ENCODE measurements around the gene BCL2.

BCL2 gene

DNA sequence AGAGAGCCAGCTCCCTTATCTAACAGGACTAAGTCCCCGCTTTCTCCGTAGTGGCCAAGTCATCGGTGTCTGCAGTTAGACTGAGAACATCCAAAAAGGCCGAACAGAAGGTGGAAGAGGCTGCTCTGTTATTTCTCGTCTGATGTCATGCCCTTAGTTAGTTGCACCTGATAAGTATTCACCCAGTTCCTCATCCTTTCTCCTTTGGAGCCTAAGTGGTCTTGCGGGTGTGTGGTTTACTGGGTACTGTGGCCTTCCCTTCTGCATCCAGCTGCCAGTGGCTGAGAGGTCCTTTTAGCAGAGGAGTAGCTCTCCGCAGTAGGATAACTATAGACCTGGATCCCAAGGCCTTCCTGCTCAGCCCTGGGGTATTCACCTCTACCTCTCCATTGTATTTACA lies 211.6 kb downstream of the BCL2 start:
- no peak for DNase-seq (ENCODE audit: low read depth in 3 of 3)

DNA sequence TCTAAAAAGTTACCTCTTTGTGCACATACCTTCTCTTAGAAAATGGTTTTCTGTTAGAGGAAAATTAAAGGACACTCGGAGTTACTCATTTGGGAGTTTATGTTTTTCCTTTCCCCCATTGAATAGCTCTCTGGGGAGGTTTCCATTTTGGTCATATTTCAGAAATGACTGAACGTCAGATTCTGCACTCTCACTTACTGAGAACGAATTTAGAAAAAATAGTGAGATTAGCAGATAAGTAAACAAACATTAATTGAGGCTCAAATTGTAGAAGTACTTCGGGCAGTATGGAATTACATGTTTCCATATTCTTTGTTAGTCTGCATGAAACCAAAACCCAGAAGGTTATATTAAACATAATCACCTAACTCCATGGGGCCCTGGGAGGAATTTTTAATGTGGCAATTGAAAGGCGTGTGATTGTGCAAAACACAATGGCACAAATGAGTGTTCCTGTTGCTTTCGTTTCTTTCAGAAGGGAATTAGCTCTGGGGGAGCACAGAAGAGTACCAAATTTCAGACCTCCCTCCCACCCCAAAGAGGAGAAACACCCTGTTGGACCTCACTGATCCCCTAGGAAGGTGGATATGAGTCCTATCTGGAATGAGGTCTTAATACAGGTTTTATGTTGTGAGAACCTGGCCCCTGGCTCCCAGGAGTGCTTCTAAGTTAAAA lies 212.3 kb downstream of the BCL2 start:
- no peak for DNase-seq (ENCODE audit: low read depth in 3 of 3)

DNA sequence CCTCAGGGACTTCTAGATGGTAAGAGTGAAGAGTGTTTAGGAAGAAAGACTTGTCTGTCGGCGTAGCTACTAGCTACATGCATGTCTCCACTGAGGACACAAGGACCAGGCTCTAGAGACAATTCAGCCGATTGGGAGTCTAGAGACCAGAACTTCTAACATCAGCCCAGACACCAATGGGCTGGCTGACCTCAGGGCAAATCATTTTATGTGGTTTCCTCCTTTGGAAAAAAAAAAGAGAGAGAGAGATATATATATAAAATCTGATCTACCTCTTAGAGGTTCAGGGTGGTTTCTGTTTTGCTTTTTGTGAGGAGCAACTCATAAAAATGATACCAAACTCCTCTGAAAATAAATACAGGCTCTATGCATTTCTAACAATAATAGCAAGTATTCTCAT lies 212.8 kb downstream of the BCL2 start:
- DNase-seq (ENCODE audit: low read depth in 3 of 3), result no peak

DNA sequence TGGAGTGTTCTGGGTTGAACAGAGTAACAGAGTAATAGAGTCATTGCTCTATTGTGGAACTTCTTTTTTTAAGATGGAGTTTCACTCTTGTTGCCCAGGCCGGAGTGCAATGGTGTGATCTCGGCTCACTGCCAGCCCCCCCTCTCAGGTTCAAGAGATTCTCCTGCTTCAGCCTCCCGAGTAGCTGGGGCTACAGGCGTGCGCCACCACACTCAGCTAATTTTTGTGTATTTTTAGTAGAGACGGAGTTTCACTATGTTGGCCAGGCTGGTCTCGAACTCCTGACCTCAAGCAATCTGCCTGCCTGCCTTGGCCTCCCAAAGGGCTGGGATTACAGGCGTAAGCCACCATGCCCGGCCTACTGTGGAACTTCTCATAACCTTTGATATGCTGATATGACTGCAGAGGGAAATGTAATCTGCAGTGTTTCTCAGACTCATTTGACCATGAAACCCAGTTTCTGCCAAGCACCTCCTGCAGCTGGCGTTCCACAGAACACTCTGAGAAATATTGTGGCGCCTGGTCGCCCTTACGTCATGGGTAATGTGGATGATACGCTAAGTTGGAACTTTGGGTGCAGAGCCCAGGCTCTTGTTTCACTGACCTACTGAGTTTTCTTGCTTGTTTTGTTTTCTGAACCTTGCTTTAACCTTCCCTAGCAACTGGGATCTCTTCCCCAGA lies 213.8 kb downstream of the BCL2 start:
- no peak for DNase-seq (ENCODE audit: low read depth in 3 of 3)

DNA sequence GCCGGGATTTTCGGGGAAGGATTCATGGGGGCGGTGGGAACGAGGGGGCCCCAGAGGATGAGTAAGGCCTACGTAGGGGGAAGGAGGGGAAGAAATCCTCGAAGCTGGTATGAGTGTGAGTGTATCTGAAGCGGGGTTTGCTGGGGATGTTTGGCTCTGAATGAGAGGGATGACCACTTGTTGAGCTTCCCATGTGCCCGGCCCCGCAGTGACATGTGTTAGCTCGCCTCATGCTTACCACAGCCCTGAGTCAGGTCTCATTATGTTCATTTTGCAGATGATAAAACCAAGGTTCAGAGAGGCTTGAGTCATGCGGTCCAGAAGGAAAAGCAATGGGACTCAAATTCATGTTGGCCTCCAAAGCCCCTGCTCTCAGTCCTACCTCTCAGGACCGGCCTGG lies 214.7 kb downstream of the BCL2 start:
- no peak for DNase-seq (ENCODE audit: low read depth in 3 of 3)

DNA sequence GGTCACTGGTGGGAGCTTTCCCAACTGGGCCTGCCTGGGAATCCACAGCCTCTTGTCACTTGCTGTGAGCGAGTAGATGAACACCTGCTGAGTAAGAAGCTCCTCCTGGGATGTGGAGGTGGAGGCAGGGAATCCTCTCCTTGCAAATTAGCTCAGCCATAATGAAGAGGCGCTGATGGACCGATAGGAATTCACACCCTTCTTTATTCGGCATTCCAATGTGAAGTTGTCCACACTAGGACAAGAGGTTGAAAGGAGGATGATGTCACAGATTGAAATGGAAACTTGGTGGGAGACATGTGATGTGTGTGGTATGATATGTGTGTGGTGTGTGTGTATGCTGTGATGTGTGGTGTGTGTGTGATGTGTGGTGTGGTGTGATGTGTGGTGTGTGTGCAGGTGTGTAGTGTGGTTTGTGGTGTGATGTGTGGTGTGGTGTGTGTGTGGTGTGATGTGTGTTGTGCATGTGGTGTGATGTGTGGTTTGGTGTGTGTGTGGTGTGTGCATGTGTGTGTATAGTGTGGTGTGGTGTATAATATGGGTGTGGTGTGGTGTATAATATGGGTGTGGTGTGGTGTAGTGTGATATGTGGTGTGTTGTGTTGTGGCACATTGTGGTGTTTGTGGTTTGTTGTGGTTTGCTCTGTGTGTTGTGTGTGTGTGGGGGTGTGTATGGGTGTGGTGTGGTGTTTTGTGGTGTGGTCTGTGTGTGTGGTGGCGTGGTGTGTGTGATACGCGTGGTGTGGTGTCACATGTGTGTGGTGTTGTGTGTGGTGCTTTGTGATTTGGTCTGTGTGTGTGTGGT lies 216.4 kb downstream of the BCL2 start:
- no peak for DNase-seq (ENCODE audit: low read depth in 3 of 3)

DNA sequence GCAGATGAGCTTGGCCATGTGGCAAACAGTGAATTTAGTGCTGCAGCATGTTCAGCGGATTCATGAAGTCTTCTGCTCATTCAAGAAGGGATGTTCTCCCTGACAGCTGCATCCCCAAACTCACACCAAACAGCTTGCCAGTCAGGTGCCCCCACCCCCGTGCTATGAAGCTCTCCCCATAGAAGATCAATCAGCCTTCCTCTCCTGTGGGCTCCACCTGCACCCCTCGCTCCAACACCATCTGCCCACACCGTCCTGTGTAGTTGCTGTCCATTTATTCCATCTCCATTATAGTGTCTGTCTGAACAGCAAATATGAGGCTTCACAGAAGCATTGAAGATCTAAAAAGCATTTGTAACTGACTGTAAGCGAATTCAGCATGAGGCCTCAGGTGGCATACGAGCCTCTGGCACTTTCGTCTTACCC lies 218.9 kb downstream of the BCL2 start:
- no peak for DNase-seq (ENCODE audit: low read depth in 3 of 3)

DNA sequence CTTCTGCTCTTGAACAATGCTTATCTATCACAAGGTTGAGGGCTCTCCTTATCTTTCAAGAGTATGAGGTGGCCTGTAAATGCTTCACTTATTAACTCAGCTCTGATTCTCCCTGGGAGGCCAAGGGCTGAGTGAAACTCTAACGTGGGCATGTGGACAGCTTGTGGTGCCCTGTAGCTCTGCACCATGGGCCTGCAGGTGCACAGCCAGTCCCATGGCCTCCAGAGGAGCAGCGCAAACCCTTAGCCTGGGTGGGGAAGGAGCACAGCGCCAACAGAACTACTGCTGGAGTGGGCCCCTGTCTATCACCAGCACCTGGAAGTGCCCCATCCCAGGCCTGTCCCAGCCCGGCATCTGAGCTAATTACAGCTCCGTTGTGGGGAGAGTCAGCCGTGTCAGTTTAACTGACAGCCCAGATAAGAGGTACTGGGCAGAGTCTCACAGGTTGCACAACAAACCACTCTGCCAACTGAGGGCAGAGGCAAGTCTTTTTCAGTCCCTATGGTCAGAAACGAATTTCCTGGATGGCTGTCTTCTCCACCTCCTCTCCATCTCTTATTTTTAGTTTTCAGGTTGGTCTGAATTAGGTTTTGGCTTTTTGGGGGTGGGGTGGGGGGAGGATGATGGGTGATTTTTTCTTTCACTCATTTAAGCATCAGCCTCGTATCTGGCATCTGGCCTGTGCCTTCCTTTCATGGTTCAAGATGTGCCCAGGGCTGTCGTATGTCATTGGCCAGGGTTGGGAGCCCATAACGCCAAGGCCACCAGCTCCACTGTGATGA lies 219.5 kb downstream of the BCL2 start:
- no peak for DNase-seq (ENCODE audit: low read depth in 3 of 3)

DNA sequence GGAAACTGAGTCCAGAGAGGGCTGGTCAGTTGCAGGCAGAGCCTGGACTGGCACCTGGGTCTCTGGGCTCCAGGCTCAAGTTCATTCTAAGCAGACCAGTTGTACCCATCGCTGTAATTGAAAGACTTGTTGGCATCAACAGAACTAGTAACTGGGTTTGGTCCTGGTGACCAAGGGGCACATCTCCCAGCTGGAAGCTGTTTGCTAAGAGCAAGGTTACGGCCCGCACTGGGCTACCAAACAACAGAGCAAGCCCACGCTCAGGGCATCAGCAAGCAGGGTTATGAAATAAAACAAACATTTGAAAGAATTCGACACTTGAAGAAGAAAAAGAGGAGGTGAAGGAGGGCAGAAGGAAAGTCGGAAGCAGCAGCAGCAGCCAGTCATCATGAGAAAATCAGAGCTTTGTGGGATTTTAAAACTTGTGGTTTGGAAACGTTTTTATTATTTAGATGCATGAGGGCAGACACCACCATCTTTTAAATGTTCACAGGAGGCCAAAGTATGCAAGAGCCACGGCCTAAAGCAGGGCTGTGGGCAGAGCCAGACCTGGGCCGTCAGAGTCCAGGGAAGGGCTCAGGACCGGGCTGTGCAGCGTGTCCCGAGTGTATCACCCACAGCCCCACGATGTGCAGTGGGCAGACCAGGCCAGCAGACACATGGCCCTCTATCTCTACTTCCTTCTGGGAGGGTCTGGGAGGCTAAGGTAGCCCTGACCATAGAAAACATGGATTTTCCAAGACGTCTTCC lies 220.3 kb downstream of the BCL2 start:
- DNase-seq (ENCODE audit: low read depth in 3 of 3), result no peak

DNA sequence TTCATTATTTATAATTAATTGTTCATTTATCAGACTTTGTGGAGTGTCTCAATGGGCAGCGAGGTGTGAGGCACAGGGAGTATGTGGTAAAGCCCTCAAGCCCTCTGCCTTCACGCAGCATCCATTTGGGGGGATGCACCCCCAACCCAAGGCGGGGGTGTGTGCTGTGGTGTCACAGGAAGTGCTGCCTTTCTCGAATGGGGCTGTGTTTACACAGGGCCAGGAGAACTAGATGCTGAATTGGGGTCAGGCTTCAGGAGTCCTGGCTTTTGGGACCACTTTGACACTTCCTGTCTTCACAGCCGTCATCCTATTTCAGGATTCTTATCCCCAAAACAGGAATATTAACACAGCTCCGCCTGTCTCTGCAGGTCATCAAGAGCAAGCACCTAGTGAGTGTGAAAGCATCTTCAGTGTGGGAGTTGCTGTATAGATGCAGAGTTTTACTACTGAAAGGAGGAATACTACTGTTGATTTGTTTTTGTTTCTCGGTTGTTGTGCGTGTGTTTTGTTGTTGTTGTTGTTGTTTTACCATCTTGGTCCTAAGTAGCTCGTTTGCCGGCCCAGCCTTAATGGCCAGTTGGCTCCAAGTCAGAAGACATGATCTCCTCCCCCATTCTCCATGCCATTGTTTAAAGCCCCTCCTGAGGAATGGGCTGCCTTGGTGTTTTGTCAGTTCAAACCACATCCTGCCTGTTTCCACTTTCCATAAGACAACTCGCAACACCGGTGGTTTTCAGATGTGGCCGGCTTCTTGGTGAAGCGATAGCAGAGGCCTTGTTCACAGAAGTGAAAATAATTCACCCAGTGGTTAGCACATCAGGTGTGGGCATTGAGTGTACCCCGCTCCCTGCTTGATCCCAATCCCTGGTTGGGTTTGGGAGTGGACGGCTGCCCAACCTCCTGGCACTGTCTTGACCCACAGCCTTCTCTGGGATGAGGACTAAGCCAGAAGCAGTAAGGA lies 221.3 kb downstream of the BCL2 start:
- no peak for DNase-seq (ENCODE audit: low read depth in 3 of 3)

DNA sequence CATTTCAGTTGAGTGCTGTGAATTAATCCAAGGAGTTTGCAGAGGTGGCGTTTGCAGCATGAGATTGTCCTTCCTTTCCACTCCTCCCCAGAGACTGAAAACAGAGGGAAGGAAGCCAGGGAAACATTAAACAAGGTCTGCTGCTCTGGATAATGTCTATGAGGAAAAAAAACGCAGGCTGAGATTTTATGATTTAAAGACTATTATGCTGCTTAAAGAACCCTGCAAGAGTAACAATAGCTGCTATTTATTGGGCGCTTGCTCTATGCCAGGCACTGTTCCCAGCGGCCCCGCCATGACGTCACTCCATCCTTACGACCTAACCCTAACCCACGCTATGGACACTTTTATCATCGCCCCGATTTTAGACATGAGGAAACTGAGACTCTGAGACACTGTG lies 222.4 kb downstream of the BCL2 start:
- DNase-seq (ENCODE audit: low read depth in 3 of 3), result no peak

DNA sequence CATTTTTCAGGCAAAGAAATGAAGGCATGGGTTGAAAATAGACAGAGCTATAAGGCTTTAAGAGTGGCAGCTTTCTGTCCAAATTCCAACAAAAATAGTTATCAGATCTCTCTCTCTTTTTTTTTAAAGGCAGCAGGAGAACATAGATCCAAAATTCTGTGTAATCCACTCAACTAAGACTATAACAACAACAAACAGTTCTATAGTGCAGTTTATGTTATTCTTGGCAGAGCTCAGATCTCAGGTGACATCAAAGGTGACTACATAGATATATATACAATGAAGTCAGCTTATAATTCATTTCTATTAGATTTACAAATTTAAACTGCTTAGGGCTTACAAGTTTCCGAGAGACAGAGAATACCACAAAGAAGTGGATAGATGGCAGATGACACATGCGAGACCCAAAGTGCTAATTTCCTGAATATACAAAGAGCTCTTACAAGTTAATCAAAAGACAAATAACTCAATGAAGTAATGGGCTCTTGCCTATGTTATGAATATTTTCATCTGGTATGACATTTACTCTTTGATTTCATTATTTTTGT lies 223.2 kb downstream of the BCL2 start:
- no peak for DNase-seq (ENCODE audit: low read depth in 3 of 3)

DNA sequence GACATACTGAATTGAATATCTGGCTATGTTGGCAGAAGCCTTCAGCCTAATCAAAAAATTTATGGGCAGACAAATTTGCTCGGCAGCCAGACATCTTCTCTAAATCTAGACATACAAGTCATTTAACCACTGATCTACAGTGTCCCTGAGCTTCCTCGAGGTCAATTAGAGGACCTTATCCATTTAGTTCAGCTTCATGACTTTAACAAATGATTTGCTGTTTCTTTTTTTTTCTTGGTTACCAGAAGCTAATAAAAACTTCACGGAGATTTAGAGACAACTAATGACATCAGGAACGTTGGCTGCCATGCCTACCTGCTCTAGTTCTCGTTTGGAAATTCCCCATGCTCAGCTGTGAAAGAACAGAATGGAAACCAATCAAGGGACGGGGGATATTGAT lies 223.8 kb downstream of the BCL2 start:
- DNase-seq (ENCODE audit: low read depth in 3 of 3), result no peak

DNA sequence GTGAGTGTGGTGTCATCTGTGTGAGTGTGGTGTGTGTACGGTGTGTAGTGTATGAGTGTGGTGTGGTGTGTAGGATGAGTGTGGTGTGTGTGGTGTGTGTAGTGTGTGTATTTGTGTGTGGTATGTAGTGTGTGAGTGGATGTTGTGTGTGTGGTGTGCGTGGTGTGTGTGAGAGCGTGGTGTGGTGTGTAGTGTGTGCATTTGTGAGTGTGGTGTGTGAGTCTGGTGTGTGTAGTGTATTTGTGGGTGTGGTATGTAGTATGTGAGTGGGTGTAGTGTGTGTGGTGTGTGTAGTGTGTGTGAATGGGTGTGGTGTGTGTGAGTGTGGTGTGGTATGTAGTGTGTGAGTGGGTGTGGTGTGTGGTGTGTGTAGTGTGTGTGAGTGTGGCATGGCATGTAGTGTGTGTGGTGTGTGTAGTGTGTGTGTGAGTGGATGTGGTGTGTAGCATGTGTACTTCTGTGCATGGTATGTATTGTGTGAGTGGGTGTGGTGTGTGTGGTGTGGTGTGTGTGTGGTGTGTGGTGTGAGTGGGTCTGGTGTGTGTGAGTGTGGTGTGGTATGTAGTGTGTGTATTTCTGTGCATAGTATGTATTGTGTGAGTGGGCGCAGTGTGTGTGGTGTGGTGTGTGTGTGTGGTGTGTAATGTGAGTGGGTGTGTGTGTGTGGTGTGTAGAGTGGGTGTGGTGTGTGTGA lies 227.8 kb downstream of the BCL2 start:
- no peak for DNase-seq (ENCODE audit: low read depth in 3 of 3)

DNA sequence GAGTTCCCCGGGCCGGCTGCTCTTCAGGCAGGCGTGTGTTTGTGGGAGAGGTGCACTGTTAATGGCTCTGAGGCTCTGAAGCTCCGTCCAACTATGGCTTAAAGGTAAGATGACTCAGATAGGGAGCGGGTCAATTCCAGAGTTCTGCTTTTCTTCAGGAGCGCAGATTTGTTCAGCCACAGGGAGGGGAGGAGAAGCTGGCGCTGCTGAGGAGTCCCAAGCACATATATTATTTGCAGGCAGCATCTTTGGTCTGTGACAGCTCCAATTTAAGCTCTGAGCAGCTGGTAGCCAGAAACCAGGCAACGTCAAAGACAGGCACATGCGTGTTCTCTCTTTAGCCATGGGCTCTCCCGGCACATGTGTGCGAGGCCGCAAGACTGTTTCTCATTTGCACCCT lies 229.2 kb downstream of the BCL2 start:
- DNase-seq (ENCODE audit: low read depth in 3 of 3), result no peak

DNA sequence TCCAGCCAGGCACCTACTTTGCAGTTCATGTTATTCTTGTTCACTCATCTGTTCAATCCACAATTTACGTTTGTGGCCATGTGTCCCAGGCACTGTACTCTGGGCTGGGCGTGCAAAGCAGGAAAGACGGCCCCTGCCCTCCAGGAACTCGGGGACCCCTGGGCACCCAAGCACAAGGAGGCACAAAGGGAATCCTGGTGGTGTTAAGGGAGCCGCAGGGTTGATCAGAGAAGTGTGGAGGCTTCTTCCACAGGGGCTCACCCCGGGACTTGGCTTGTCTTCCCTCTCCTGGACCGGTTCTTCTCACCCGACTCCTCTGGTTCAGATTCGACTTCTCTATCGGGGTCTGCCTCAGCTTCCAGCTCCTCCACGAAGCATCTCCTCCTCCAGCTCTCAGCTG lies 230.5 kb downstream of the BCL2 start:
- no peak for DNase-seq (ENCODE audit: low read depth in 3 of 3)

DNA sequence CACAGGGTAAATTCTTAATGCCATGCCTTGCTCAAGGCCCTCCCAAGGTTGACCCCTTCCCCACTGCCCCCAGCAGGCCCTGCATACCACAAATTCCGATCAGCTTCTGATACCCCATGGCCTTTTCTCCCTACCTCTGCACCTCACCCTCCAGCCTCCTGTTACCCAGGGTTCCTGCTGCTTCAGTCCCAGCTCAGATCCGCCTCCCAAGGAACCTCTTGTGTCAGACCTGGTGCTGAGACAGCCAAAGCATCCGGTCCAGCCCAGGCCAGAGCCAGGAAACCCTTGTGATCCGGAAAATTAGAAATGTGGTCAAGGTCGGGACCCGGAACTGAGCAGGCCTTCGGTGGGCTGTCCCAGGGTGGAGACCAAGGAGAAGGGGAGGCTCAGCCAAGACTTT lies 231.3 kb downstream of the BCL2 start:
- DNase-seq (ENCODE audit: low read depth in 3 of 3), result no peak

DNA sequence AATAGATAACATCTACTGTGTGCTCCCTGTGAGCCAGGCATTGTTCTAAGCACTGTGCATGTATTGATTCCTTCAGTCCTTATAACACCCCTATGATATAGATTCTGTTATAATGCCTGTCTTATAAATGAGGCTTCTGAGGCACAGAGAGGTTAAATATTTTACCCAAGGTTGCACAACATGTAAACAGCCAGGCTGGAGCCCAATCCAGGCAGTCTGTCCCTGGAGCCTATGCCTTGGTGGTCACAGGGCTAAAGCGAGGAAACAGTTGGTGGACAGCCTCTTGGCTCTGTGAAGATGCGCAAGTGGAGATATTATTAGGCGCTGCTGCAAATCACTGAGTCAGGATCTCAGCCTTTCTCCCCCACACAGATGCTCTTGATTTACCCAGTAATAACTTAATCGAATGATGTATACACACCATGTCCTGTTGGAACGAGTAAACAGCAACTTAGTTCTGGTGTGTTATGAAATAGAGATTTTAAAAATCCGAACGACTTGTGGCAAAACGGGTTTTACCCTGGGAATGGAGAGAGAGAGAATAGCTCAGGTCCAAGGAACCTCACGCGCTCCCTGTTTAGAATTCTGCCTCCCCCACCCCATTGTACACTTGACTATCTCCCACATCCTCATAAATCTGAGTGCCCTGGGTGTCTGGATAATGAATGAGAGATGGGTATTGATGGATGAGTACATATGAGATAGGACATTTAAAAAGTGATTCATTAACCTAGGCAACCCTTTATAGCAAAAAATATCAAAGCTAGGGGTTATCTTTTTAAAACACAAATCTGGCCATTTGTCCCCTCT lies 231.9 kb downstream of the BCL2 start:
- no peak for DNase-seq (ENCODE audit: low read depth in 3 of 3)

DNA sequence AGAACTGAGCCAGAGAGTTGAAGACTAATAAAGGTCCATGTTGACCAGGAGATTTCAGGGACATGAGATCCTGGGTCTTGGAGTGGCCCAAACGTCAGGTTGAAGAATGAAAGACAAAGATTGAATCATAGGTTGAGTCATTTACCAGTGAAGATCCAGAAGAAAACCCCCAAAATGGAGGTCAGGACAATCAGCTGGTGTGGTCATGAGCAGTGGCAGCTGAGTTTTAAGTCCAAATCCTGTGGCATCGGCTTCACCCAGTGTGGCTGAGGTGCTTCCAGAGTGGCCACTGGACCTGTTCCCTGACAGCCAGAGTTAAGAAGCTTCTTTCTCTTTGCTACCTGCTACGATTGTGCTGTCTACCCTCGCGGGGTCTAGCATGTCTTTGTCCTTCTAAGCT lies 234.0 kb downstream of the BCL2 start:
- no peak for DNase-seq (ENCODE audit: low read depth in 3 of 3)

Data from stimulated activated CD4-positive, alpha-beta T cell treated with anti-CD3 and anti-CD28 coated beads, TNF-alpha, amount 100 ng/mL, for 48 hours (primary cell).